NT2/D1 (cell line): ENCODE results near the gene CHTOP.

Experiments used
- SUZ12 ChIP-seq: IDR thresholded peaks from 2 replicates; pipeline ENCODE4 v1.6.1; 2011; ENCODE audit not compliant: insufficient read length, insufficient read depth; ENCODE audit errors: extremely low read depth
- YY1 ChIP-seq: IDR thresholded peaks from 2 replicates; pipeline ENCODE4 v1.6.1; 2011; ENCODE audit not compliant: insufficient read length, insufficient read depth
- ZNF274 ChIP-seq: IDR thresholded peaks from 2 replicates; pipeline ENCODE4 v1.6.1; 2011; ENCODE audit warnings: mild to moderate bottlenecking, low read depth, low read length

- TF ChIP-seq SUZ12 (no peak), ZNF274 (no peak), YY1 (no peak)
Measured at GRCh38 chr1:153648000-153648643, 14.3 kb downstream of the CHTOP start.
